ENCODE results near the gene TRAF3IP1.
"Not testable (repeated sequence)": the region's sequence is repeated elsewhere in the genome, so short reads cannot be mapped to it uniquely, and the experiment has no call there.

The TRAF3IP1 gene

GRCh38 chr2:238334885-238335284 is 14.6 kb downstream of the TRAF3IP1 start:
- WGBS, 2 experiments (ENCODE audit: insufficient coverage in 2 of 2) = 92% methylated on average over 5 to 6 of the region's 6 CpGs
- Histone ChIP-seq H3K9me3 (ENCODE audit: control insufficient read depth, low read length) (no peaks in the 10 kb centered on the region), H3K27ac (ENCODE audit: low read depth, low read length, severe bottlenecking) (no peak overlapping the region), H3K4me1 (ENCODE audit: control insufficient read depth, insufficient read depth, low read length, poor library complexity, severe bottlenecking) (no peaks in the 10 kb centered on the region), H3K36me3 (ENCODE audit: control insufficient read depth, insufficient read depth, low read length) (peaks cover 40% of the 10 kb centered on the region), H3K4me3 (ENCODE audit: extremely low read depth, insufficient read depth, low read length, poor library complexity, severe bottlenecking) (no peak overlapping the region)

GRCh38 chr2:238335591-238335990 is 15.3 kb downstream of the TRAF3IP1 start:
- H3K27ac ChIP-seq (ENCODE audit: low read depth, low read length, severe bottlenecking); H3K4me3 ChIP-seq (ENCODE audit: extremely low read depth, insufficient read depth, low read length, poor library complexity, severe bottlenecking); H3K9me3 ChIP-seq (ENCODE audit: control insufficient read depth, low read length); H3K4me1 ChIP-seq (ENCODE audit: control insufficient read depth, insufficient read depth, low read length, poor library complexity, severe bottlenecking): not testable (repeated sequence)
- H3K36me3 ChIP-seq (ENCODE audit: control insufficient read depth, insufficient read depth, low read length) = peaks cover 32% of the 10 kb centered on the region
- 100% methylated on average over 1 of the region's 8 CpGs for WGBS, 2 experiments (ENCODE audit: insufficient coverage in 2 of 2)

GRCh38 chr2:238336151-238336550 is 15.8 kb downstream of the TRAF3IP1 start:
- no peaks in the 10 kb centered on the region for H3K9me3 ChIP-seq (ENCODE audit: control insufficient read depth, low read length)
- H3K4me1 ChIP-seq (ENCODE audit: control insufficient read depth, insufficient read depth, low read length, poor library complexity, severe bottlenecking) = no peaks in the 10 kb centered on the region
- peaks cover 32% of the 10 kb centered on the region for H3K36me3 ChIP-seq (ENCODE audit: control insufficient read depth, insufficient read depth, low read length)
- 94 to 100% methylated on average over 2 of the region's 2 CpGs for WGBS, 2 experiments (ENCODE audit: insufficient coverage in 2 of 2)
- no peak overlapping the region for H3K4me3 ChIP-seq (ENCODE audit: extremely low read depth, insufficient read depth, low read length, poor library complexity, severe bottlenecking)
- H3K27ac ChIP-seq (ENCODE audit: low read depth, low read length, severe bottlenecking) = no peak overlapping the region

GRCh38 chr2:238336793-238337444 is 16.6 kb downstream of the TRAF3IP1 start:
- Histone ChIP-seq H3K4me3 (ENCODE audit: extremely low read depth, insufficient read depth, low read length, poor library complexity, severe bottlenecking) (no peak overlapping the region), H3K36me3 (ENCODE audit: control insufficient read depth, insufficient read depth, low read length) (peaks cover 27% of the 10 kb centered on the region), H3K27ac (ENCODE audit: low read depth, low read length, severe bottlenecking) (no peak overlapping the region), H3K9me3 (ENCODE audit: control insufficient read depth, low read length) (no peaks in the 10 kb centered on the region), H3K4me1 (ENCODE audit: control insufficient read depth, insufficient read depth, low read length, poor library complexity, severe bottlenecking) (no peaks in the 10 kb centered on the region)
- WGBS, 2 experiments (ENCODE audit: insufficient coverage in 2 of 2) = 96 to 97% methylated on average over 4 of the region's 5 CpGs

- Histone ChIP-seq H3K4me1 (ENCODE audit: control insufficient read depth, insufficient read depth, low read length, poor library complexity, severe bottlenecking) (no peaks in the 10 kb centered on the region), H3K4me3 (ENCODE audit: extremely low read depth, insufficient read depth, low read length, poor library complexity, severe bottlenecking) (no peak overlapping the region), H3K9me3 (ENCODE audit: control insufficient read depth, low read length) (no peaks in the 10 kb centered on the region), H3K27ac (ENCODE audit: low read depth, low read length, severe bottlenecking) (no peak overlapping the region), H3K36me3 (ENCODE audit: control insufficient read depth, insufficient read depth, low read length) (peaks cover 25% of the 10 kb centered on the region)
- 94 to 96% methylated on average over 5 of the region's 5 CpGs for WGBS, 2 experiments (ENCODE audit: insufficient coverage in 2 of 2)
These were observed 17.5 kb downstream of the TRAF3IP1 start for GRCh38 chr2:238337846-238338245.

GRCh38 chr2:238338710-238339394 is 18.5 kb downstream of the TRAF3IP1 start:
- H3K4me3 ChIP-seq (ENCODE audit: extremely low read depth, insufficient read depth, low read length, poor library complexity, severe bottlenecking) = no peak overlapping the region
- H3K36me3 ChIP-seq (ENCODE audit: control insufficient read depth, insufficient read depth, low read length) = peaks cover 25% of the 10 kb centered on the region
- H3K27ac ChIP-seq (ENCODE audit: low read depth, low read length, severe bottlenecking) = no peak overlapping the region
- no peaks in the 10 kb centered on the region for H3K4me1 ChIP-seq (ENCODE audit: control insufficient read depth, insufficient read depth, low read length, poor library complexity, severe bottlenecking)
- no peaks in the 10 kb centered on the region for H3K9me3 ChIP-seq (ENCODE audit: control insufficient read depth, low read length)
- WGBS, 2 experiments (ENCODE audit: insufficient coverage in 2 of 2) = 74 to 78% methylated on average over 10 of the region's 15 CpGs

GRCh38 chr2:238339395-238339780 is 19.1 kb downstream of the TRAF3IP1 start:
- no peak overlapping the region for H3K4me3 ChIP-seq (ENCODE audit: extremely low read depth, insufficient read depth, low read length, poor library complexity, severe bottlenecking)
- H3K36me3 ChIP-seq (ENCODE audit: control insufficient read depth, insufficient read depth, low read length) = peaks cover 20% of the 10 kb centered on the region
- 94 to 97% methylated on average over 10 of the region's 11 CpGs for WGBS, 2 experiments (ENCODE audit: insufficient coverage in 2 of 2)
- H3K4me1 ChIP-seq (ENCODE audit: control insufficient read depth, insufficient read depth, low read length, poor library complexity, severe bottlenecking) = no peaks in the 10 kb centered on the region
- no peak overlapping the region for H3K27ac ChIP-seq (ENCODE audit: low read depth, low read length, severe bottlenecking)
- no peaks in the 10 kb centered on the region for H3K9me3 ChIP-seq (ENCODE audit: control insufficient read depth, low read length)

- H3K4me1 ChIP-seq (ENCODE audit: control insufficient read depth, insufficient read depth, low read length, poor library complexity, severe bottlenecking) = no peaks in the 10 kb centered on the region
- no peak overlapping the region for H3K4me3 ChIP-seq (ENCODE audit: extremely low read depth, insufficient read depth, low read length, poor library complexity, severe bottlenecking)
- peaks cover 16% of the 10 kb centered on the region for H3K36me3 ChIP-seq (ENCODE audit: control insufficient read depth, insufficient read depth, low read length)
- 94% methylated on average over 4 to 6 of the region's 11 CpGs for whole genome bisulfite sequencing, 2 experiments (ENCODE audit: insufficient coverage in 2 of 2)
- no peaks in the 10 kb centered on the region for H3K9me3 ChIP-seq (ENCODE audit: control insufficient read depth, low read length)
- H3K27ac ChIP-seq (ENCODE audit: low read depth, low read length, severe bottlenecking) = no peak overlapping the region
These were observed 19.5 kb downstream of the TRAF3IP1 start for GRCh38 chr2:238339814-238340213.

GRCh38 chr2:238341536-238341935 is 21.2 kb downstream of the TRAF3IP1 start:
- H3K4me3 ChIP-seq (ENCODE audit: extremely low read depth, insufficient read depth, low read length, poor library complexity, severe bottlenecking) = no peak overlapping the region
- 94 to 97% methylated on average over 6 to 9 of the region's 9 CpGs for WGBS, 2 experiments (ENCODE audit: insufficient coverage in 2 of 2)
- H3K4me1 ChIP-seq (ENCODE audit: control insufficient read depth, insufficient read depth, low read length, poor library complexity, severe bottlenecking) = no peaks in the 10 kb centered on the region
- no peaks in the 10 kb centered on the region for H3K9me3 ChIP-seq (ENCODE audit: control insufficient read depth, low read length)
- H3K27ac ChIP-seq (ENCODE audit: low read depth, low read length, severe bottlenecking) = no peak overlapping the region
- H3K36me3 ChIP-seq (ENCODE audit: control insufficient read depth, insufficient read depth, low read length) = peaks cover 10% of the 10 kb centered on the region

- Histone ChIP-seq H3K9me3 (ENCODE audit: control insufficient read depth, low read length) (no peaks in the 10 kb centered on the region), H3K4me1 (ENCODE audit: control insufficient read depth, insufficient read depth, low read length, poor library complexity, severe bottlenecking) (no peaks in the 10 kb centered on the region), H3K4me3 (ENCODE audit: extremely low read depth, insufficient read depth, low read length, poor library complexity, severe bottlenecking) (no peak overlapping the region), H3K27ac (ENCODE audit: low read depth, low read length, severe bottlenecking) (no peak overlapping the region), H3K36me3 (ENCODE audit: control insufficient read depth, insufficient read depth, low read length) (peaks cover 12% of the 10 kb centered on the region)
- WGBS, 2 experiments (ENCODE audit: insufficient coverage in 2 of 2) = no CpG with 5 or more reads among the region's 3 CpGs
These were observed 23.7 kb downstream of the TRAF3IP1 start for GRCh38 chr2:238344035-238344434.

- WGBS, 2 experiments (ENCODE audit: insufficient coverage in 2 of 2) = 88 to 98% methylated on average over 7 to 9 of the region's 10 CpGs
- Histone ChIP-seq H3K27ac (ENCODE audit: low read depth, low read length, severe bottlenecking) (no peak overlapping the region), H3K4me1 (ENCODE audit: control insufficient read depth, insufficient read depth, low read length, poor library complexity, severe bottlenecking) (no peaks in the 10 kb centered on the region), H3K4me3 (ENCODE audit: extremely low read depth, insufficient read depth, low read length, poor library complexity, severe bottlenecking) (no peak overlapping the region), H3K9me3 (ENCODE audit: control insufficient read depth, low read length) (no peaks in the 10 kb centered on the region), H3K36me3 (ENCODE audit: control insufficient read depth, insufficient read depth, low read length) (peaks cover 17% of the 10 kb centered on the region)
These were observed 24.2 kb downstream of the TRAF3IP1 start for GRCh38 chr2:238344517-238344916.

All from mesodermal cell (in vitro differentiated cells).